Endothelial cell of umbilical vein (primary cell): Measurements from ENCODE around the gene GABARAP. TPM values are rescaled to one million over a fixed set of nuclear protein-coding genes. Genes with fewer than 3 reads are reported as not detected.

Experiments used
- BruUV-seq: library from RNA; stranded (reverse); fragments of 400-500 nt; replicated peaks from 2 replicates; lab custom pipeline; 2021; lab: Mats Ljungman, UMichigan
- CTCF ChIA-PET: fragments of 300-600, 350-600 bp; sonication (Branson Sonifier 250); formaldehyde crosslinking; loops from one replicate; lab custom pipeline; 2021; ENCODE audit warnings: antibody characterized with exemption, inconsistent platforms; lab: Charles Lee
- POLR2A ChIA-PET: fragments of 300-600, 350-600 bp; sonication (Branson Sonifier 250); formaldehyde crosslinking; loops from one replicate; lab custom pipeline; 2021; ENCODE audit warnings: antibody characterized with exemption, inconsistent platforms; lab: Charles Lee
- DNase-seq: peaks from one replicate; pipeline ENCODE4 v3.0.0-alpha.2; 2011; ENCODE audit warnings: low read depth, low spot score
- FAIRE-seq: peaks from 2 replicates; lab custom pipeline; 2011; peaks lifted over from hg19 to GRCh38; lab: Jason Lieb, UNC
- H2AFZ ChIP-seq: 2 replicates; pipeline ENCODE4 v1.6.0; 2012; ENCODE audit warnings: low read depth, low read length, control low read depth, inconsistent platforms
- H3K27ac ChIP-seq: 2 replicates; pipeline ENCODE4 v1.5.1; 2011; ENCODE audit warnings: low read depth, mild to moderate bottlenecking, control low read depth, low read length, moderate library complexity; ENCODE audit not compliant: insufficient read depth
- H3K27me3 ChIP-seq, 2 experiments: 2 replicates each; pipeline versions ENCODE4 v1.6.0 to v1.6.1; 2011; ENCODE audit warnings: low read length in 2 of 2, mixed read lengths in 1 of 2; ENCODE audit not compliant: control insufficient read depth in 2 of 2, insufficient read depth in 2 of 2
- H3K36me3 ChIP-seq, 2 experiments: 2 replicates in 1 of 2; 3 replicates in 1 of 2; pipeline ENCODE4 v1.5.1; 2011; ENCODE audit warnings: low read length in 2 of 2, mild to moderate bottlenecking in 1 of 2, moderate library complexity in 1 of 2; ENCODE audit not compliant: control insufficient read depth in 2 of 2, insufficient read depth in 2 of 2; ENCODE audit errors: extremely low read depth in 1 of 2
- H3K4me1 ChIP-seq: 3 replicates; pipeline ENCODE4 v1.5.1; 2011; ENCODE audit warnings: mild to moderate bottlenecking, low read length; ENCODE audit not compliant: control insufficient read depth, insufficient read depth; ENCODE audit errors: extremely low read depth
- H3K4me2 ChIP-seq: 2 replicates; pipeline ENCODE4 v1.6.1; 2011; ENCODE audit warnings: low read length, control low read depth, mixed read lengths; ENCODE audit not compliant: insufficient read depth
- H3K4me3 ChIP-seq, 3 experiments: fragments of 200-600 bp in 1 of 3; sonication (generic), shearing (Covaris generic) in 1 of 3; replicated peaks in 1 of 3; 2 replicates each; pipeline ENCODE4 v1.5.1; 2011 to 2016; ENCODE audit warnings: control low read depth in 3 of 3, low read length in 3 of 3, mild to moderate bottlenecking in 2 of 3, inconsistent platforms in 1 of 3, low read depth in 1 of 3, moderate library complexity in 1 of 3; ENCODE audit not compliant: insufficient read depth in 1 of 3
- H3K79me2 ChIP-seq: 2 replicates; pipeline ENCODE4 v1.6.0; 2012; ENCODE audit warnings: low read length, inconsistent platforms; ENCODE audit not compliant: control insufficient read depth, insufficient read depth
- H3K9ac ChIP-seq: replicated peaks from 2 replicates; pipeline ENCODE3; 2011; ENCODE audit warnings: low read length, control low read depth; ENCODE audit not compliant: insufficient read depth; ENCODE audit errors: extremely low read depth
- H3K9me1 ChIP-seq: replicated peaks from 3 replicates; pipeline ENCODE4 v1.6.0; 2011; ENCODE audit warnings: mild to moderate bottlenecking, low read length; ENCODE audit not compliant: control insufficient read depth, insufficient read depth; ENCODE audit errors: extremely low read depth
- H3K9me3 ChIP-seq: replicated peaks from 2 replicates; pipeline ENCODE4 v1.5.1; 2012; ENCODE audit warnings: low read length, inconsistent platforms; ENCODE audit not compliant: control insufficient read depth, insufficient read depth
- H4K20me1 ChIP-seq: replicated peaks from 2 replicates; pipeline ENCODE3; 2011; ENCODE audit warnings: mild to moderate bottlenecking, low read length; ENCODE audit not compliant: control insufficient read depth, insufficient read depth; ENCODE audit errors: extremely low read depth
- CTCF ChIP-seq, 2 donors: IDR thresholded peaks; 1 replicate in 1 of 2; 2 replicates in 1 of 2; pipeline ENCODE4 v1.5.1; 2011; ENCODE audit warnings: low read length in 2 of 2, mild to moderate bottlenecking in 2 of 2, moderate library complexity in 2 of 2, control low read depth in 1 of 2, inconsistent platforms in 1 of 2, low read depth in 1 of 2; ENCODE audit not compliant: insufficient read depth in 1 of 2; ENCODE audit errors: extremely low read depth in 1 of 2
- EZH2 ChIP-seq: IDR thresholded peaks from 2 replicates; pipeline ENCODE4 v1.6.1; 2012; ENCODE audit warnings: borderline replicate concordance, low read depth, mild to moderate bottlenecking, moderate library complexity, low read length, inconsistent platforms; ENCODE audit not compliant: severe bottlenecking
- FOS ChIP-seq: IDR thresholded peaks from 2 replicates; pipeline ENCODE4 v1.6.1; 2011; ENCODE audit warnings: mild to moderate bottlenecking, low read length, moderate library complexity, borderline replicate concordance; ENCODE audit not compliant: insufficient read depth
- GATA2 ChIP-seq: IDR thresholded peaks from 2 replicates; pipeline ENCODE4 v1.7.0; 2011; ENCODE audit warnings: low read depth, mild to moderate bottlenecking, moderate library complexity, mixed read lengths, low read length; ENCODE audit not compliant: insufficient read length, insufficient read depth
- JUN ChIP-seq: IDR thresholded peaks from 2 replicates; pipeline ENCODE4 v1.6.1; 2011; ENCODE audit warnings: borderline replicate concordance, low read depth; ENCODE audit not compliant: insufficient read length, insufficient read depth
- MAX ChIP-seq: IDR thresholded peaks from 2 replicates; pipeline ENCODE4 v1.6.1; 2011; ENCODE audit not compliant: insufficient read depth, insufficient read length
- MYC ChIP-seq: IDR thresholded peaks from one replicate; pipeline ENCODE4 v1.6.1; 2011; ENCODE audit warnings: mild to moderate bottlenecking, low read depth, low read length
- POLR2A ChIP-seq: IDR thresholded peaks from 2 replicates; pipeline ENCODE4 v1.6.1; 2012; ENCODE audit warnings: low read depth, mild to moderate bottlenecking, control low read depth, low read length
- POLR2AphosphoS5 ChIP-seq: IDR thresholded peaks from 2 replicates; pipeline ENCODE4 v1.6.1; 2012; ENCODE audit warnings: low read depth, mild to moderate bottlenecking, control low read depth, low read length, moderate library complexity; ENCODE audit not compliant: insufficient read depth
- dilution Hi-C: fragments of 300-500 bp; cut with MboI; formaldehyde crosslinking; loops from one replicate; pipeline ENCODE4 v1.15.0; 2019; ENCODE audit warnings: low sequenced_read_pairs; ENCODE audit not compliant: extremely low pct_ligation_motif_present
- intact Hi-C: fragments of 100-400 bp; cut with micrococcal nuclease; formaldehyde crosslinking; loops from one replicate; pipeline ENCODE4 v1.10.0; 2022
- polyA plus RNA-seq, 4 experiments: library from polyadenylated mRNA; depleted of rRNA in 3 of 4; stranded (reverse) in 3 of 4; unstranded in 1 of 4; fragments of >200 nt; gene quantifications; 2 replicates each; pipeline versions ENCODE4 v1.2.1 to v1.2.3, GENCODE V29; 2011 to 2012; ENCODE audit warnings: missing spikeins in 1 of 4
- total RNA-seq: library from RNA; stranded (reverse); gene quantifications from 2 replicates; pipeline ENCODE4 v1.2.3, GENCODE V29; 2021

GABARAP gene
- total and polyA plus RNA-seq, 2 donors (not counting 3 experiments of a cell fraction or from before 2014, with no cell fraction given), result 401 to 882 TPM

DNA sequence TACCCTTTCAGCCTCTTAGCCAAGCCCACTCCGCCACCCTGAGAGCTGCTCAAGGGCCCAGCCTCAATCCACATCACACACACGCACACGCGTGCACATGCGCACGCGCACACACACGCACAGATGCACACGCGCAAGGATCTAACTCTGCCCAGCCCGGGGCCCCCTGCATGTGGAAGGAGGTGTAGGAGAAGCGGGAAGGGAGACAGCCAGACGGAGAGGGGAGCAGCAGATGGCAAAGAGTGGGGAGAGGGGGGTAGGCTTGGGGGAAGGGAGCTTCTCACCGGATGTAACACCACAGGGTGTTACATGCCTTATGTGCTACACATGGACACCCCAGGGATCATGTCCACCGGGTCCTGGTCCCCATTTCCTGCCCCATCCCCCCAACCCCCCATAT is 37.9 kb downstream of the GABARAP start:
- intact Hi-C loops (no loop called here), dilution Hi-C loops (no loop called here)
- Histone ChIP-seq H3K9me3 (no peaks in the 10 kb centered on the region), H3K9me1 (no peaks in the 10 kb centered on the region), H2AFZ (no peak overlapping the region), H3K27me3 (no peaks in the 10 kb centered on the region), H3K36me3 (peaks cover 3 to 18% of the 10 kb centered on the region in 2 experiments), H3K9ac (no peak overlapping the region), H3K27ac (no peak overlapping the region), H4K20me1 (no peaks in the 10 kb centered on the region), H3K4me1 (peaks cover 6% of the 10 kb centered on the region), H3K4me3 (no peak overlapping the region), H3K4me2 (peak overlapping the region; percentile 51), H3K79me2 (no peaks in the 10 kb centered on the region)
- TF ChIP-seq CTCF (IDR thresholded peaks at IDR 0.05; ENCODE audit: extremely low read depth in 1 of 2, insufficient read depth in 1 of 2, low read depth in 1 of 2, low read length in 2 of 2) (no peak), MYC (no peak), JUN (no peak), FOS (no peak), MAX (no peak), POLR2AphosphoS5 (no peak), POLR2A (no peak), EZH2 (no peak), GATA2 (no peak)
- no peak for FAIRE-seq
- CTCF ChIA-PET, result no interaction called here
- POLR2A ChIA-PET, result no interaction called here
- BruUV-seq, result no TSS peak
- no peak for DNase-seq
